ENCODE measurements around the gene PRF1.
"Not testable (repeated sequence)": the region's sequence is repeated elsewhere in the genome, so short reads cannot be mapped to it uniquely, and the experiment has no call there.

PRF1 gene

GRCh38 chr10:70602665-70603448, at the start of gene PRF1:
Gene PRF1, minus strand, starts transcription at chr10:70602741. Its CDS starts 1,839 bp downstream, at chr10:70600902.
- DNase-seq = peak; percentile 52

GRCh38 chr10:70651661-70652060, 49.1 kb upstream of the PRF1 start:
- no peak for DNase-seq

GRCh38 chr10:70650718-70651117, 48.2 kb upstream of the PRF1 start:
- no peak for DNase-seq

- DNase-seq = no peak
These were observed 47.6 kb upstream of the PRF1 start for GRCh38 chr10:70650104-70650503.

GRCh38 chr10:70649526-70649925, 47.0 kb upstream of the PRF1 start:
- no peak for DNase-seq

- no peak for DNase-seq
These were observed 45.9 kb upstream of the PRF1 start for GRCh38 chr10:70648427-70648826.

- DNase-seq = no peak
These were observed 44.5 kb upstream of the PRF1 start for GRCh38 chr10:70647086-70647485.

- DNase-seq = not testable (repeated sequence)
These were observed 42.4 kb upstream of the PRF1 start for GRCh38 chr10:70644959-70645358.

GRCh38 chr10:70643272-70643671, 40.7 kb upstream of the PRF1 start:
- DNase-seq = not testable (repeated sequence)

GRCh38 chr10:70639640-70640383, 37.3 kb upstream of the PRF1 start:
- not testable (repeated sequence) for DNase-seq

- not testable (repeated sequence) for DNase-seq
These were observed 32.0 kb upstream of the PRF1 start for GRCh38 chr10:70634515-70634914.

- no peak for DNase-seq
These were observed 31.5 kb upstream of the PRF1 start for GRCh38 chr10:70634011-70634410.

GRCh38 chr10:70631735-70632134, 29.2 kb upstream of the PRF1 start:
- not testable (repeated sequence) for DNase-seq

- DNase-seq = no peak
These were observed 26.8 kb upstream of the PRF1 start for GRCh38 chr10:70629338-70629737.

GRCh38 chr10:70626056-70626455, 23.5 kb upstream of the PRF1 start:
- DNase-seq = no peak

GRCh38 chr10:70622981-70623844, 20.7 kb upstream of the PRF1 start:
- DNase-seq = no peak

- DNase-seq = no peak
These were observed 20.0 kb upstream of the PRF1 start for GRCh38 chr10:70622541-70622940.

GRCh38 chr10:70621503-70622078, 19.1 kb upstream of the PRF1 start:
- no peak for DNase-seq

GRCh38 chr10:70620020-70620289, 17.4 kb upstream of the PRF1 start:
- DNase-seq = no peak

- no peak for DNase-seq
These were observed 16.9 kb upstream of the PRF1 start for GRCh38 chr10:70619271-70620019.

- no peak for DNase-seq
These were observed 16.1 kb upstream of the PRF1 start for GRCh38 chr10:70618663-70619062.

- DNase-seq = no peak
These were observed 15.4 kb upstream of the PRF1 start for GRCh38 chr10:70617798-70618568.

All from activated CD4-positive, alpha-beta T cell treated with anti-CD3 and anti-CD28 coated beads, Interleukin-2, amount 50 U/mL, for 1 hour (primary cell).